Activated CD4-positive, CD25-positive, alpha-beta regulatory T cell treated with anti-CD3 and anti-CD28 coated beads, Interleukin-2, amount 50 U/mL, for 16 hours (primary cell): ENCODE results near the gene PPM1F.

Source experiments
- DNase-seq: peaks from one replicate; pipeline ENCODE4 v3.0.0-alpha.2; 2020; ENCODE audit warnings: low read depth, low spot score

Gene PPM1F

GRCh38 chr22:21975854-21976345, 23.3 kb upstream of the PPM1F start:
- DNase-seq = no peak

GRCh38 chr22:21975273-21975672, 22.6 kb upstream of the PPM1F start:
- no peak for DNase-seq

GRCh38 chr22:21974058-21974649, 21.5 kb upstream of the PPM1F start:
- no peak for DNase-seq

GRCh38 chr22:21972806-21973205, 20.2 kb upstream of the PPM1F start:
- DNase-seq = no peak

GRCh38 chr22:21972293-21972779, 19.7 kb upstream of the PPM1F start:
- no peak for DNase-seq

GRCh38 chr22:21971858-21972275, 19.2 kb upstream of the PPM1F start:
- DNase-seq = no peak

- DNase-seq = no peak
These were observed 18.4 kb upstream of the PPM1F start for GRCh38 chr22:21970800-21971617.

- no peak for DNase-seq
These were observed 17.6 kb upstream of the PPM1F start for GRCh38 chr22:21970037-21970799.

- no peak for DNase-seq
These were observed 15.9 kb upstream of the PPM1F start for GRCh38 chr22:21968452-21969129.

- no peak for DNase-seq
These were observed 15.1 kb upstream of the PPM1F start for GRCh38 chr22:21967693-21968271.

GRCh38 chr22:21966643-21967516, 14.2 kb upstream of the PPM1F start:
- DNase-seq = no peak

- DNase-seq = no peak
These were observed 13.2 kb upstream of the PPM1F start for GRCh38 chr22:21965762-21966288.

GRCh38 chr22:21964918-21965484, 12.4 kb upstream of the PPM1F start:
- DNase-seq = no peak

GRCh38 chr22:21964234-21964633, 11.6 kb upstream of the PPM1F start:
- DNase-seq = no peak

- DNase-seq = no peak
These were observed 11.2 kb upstream of the PPM1F start for GRCh38 chr22:21963790-21964211.

GRCh38 chr22:21963286-21963685, 10.6 kb upstream of the PPM1F start:
- no peak for DNase-seq

GRCh38 chr22:21962655-21962949, 10.0 kb upstream of the PPM1F start:
- no peak for DNase-seq

- no peak for DNase-seq
These were observed 9.4 kb upstream of the PPM1F start for GRCh38 chr22:21961886-21962654.
